Measurements from ENCODE around the gene VAT1.

- TF ChIP-seq CTCF (IDR thresholded peaks at IDR 0.05; ENCODE audit: poor library complexity, severe bottlenecking) (no peak), EZH2 (IDR thresholded peaks at IDR 0.05; ENCODE audit: borderline replicate concordance, insufficient read depth, low read length, poor library complexity, severe bottlenecking) (no peak), TAF1 (IDR thresholded peaks at IDR 0.05; ENCODE audit: low read depth) (no peak), MXI1 (conservative IDR thresholded peaks at IDR 0.05; ENCODE audit: poor library complexity, severe bottlenecking) (no peak), EP300 (conservative IDR thresholded peaks at IDR 0.05; ENCODE audit: poor library complexity, severe bottlenecking) (no peak)
Measured at GRCh38 chr17:43034894-43035293, 12.7 kb upstream of the VAT1 start.

Data from neural cell (in vitro differentiated cells).